DMS79 treated with DMSO at 0.1 percent for 48 hours (cell line): ENCODE data around the gene VPS13D.
A peak's percentile ranks its signal among the peaks of the same experiment; 100 is the strongest.

Source experiments
- DNase-seq: peaks from one replicate; lab custom pipeline; 2025; lab: John Stamatoyannopoulos, UW

The VPS13D gene

GRCh38 chr1:12433323-12434053 is 203.7 kb downstream of the VPS13D start:
- DNase-seq: no peak

- DNase-seq: no peak
Measured at GRCh38 chr1:12434174-12434573, 204.3 kb downstream of the VPS13D start.

GRCh38 chr1:12434686-12435085 is 204.9 kb downstream of the VPS13D start:
- DNase-seq: no peak

- no peak for DNase-seq
Measured at GRCh38 chr1:12435639-12436344, 206.0 kb downstream of the VPS13D start.

GRCh38 chr1:12436345-12436658 is 206.5 kb downstream of the VPS13D start:
- no peak for DNase-seq

- DNase-seq: no peak
Measured at GRCh38 chr1:12436817-12437599, 207.2 kb downstream of the VPS13D start.

GRCh38 chr1:12437629-12438028 is 207.8 kb downstream of the VPS13D start:
- DNase-seq: no peak

GRCh38 chr1:12438349-12438924 is 208.6 kb downstream of the VPS13D start:
- no peak for DNase-seq

GRCh38 chr1:12439073-12439472 is 209.2 kb downstream of the VPS13D start:
- no peak for DNase-seq

GRCh38 chr1:12441414-12442105 is 211.7 kb downstream of the VPS13D start:
- DNase-seq: no peak

GRCh38 chr1:12442217-12442616 is 212.4 kb downstream of the VPS13D start:
- no peak for DNase-seq

- no peak for DNase-seq
Measured at GRCh38 chr1:12443151-12443550, 213.3 kb downstream of the VPS13D start.

GRCh38 chr1:12444329-12444841 is 214.6 kb downstream of the VPS13D start:
- no peak for DNase-seq

GRCh38 chr1:12445257-12445656 is 215.4 kb downstream of the VPS13D start:
- DNase-seq: no peak

- no peak for DNase-seq
Measured at GRCh38 chr1:12446593-12446992, 216.8 kb downstream of the VPS13D start.

- DNase-seq: no peak
Measured at GRCh38 chr1:12447307-12447706, 217.5 kb downstream of the VPS13D start.

GRCh38 chr1:12447849-12448312 is 218.1 kb downstream of the VPS13D start:
- no peak for DNase-seq

- no peak for DNase-seq
Measured at GRCh38 chr1:12448746-12449177, 218.9 kb downstream of the VPS13D start.

- DNase-seq: no peak
Measured at GRCh38 chr1:12450090-12450755, 220.4 kb downstream of the VPS13D start.

- peak; percentile 45 for DNase-seq
Measured at GRCh38 chr1:12450756-12451559, 221.1 kb downstream of the VPS13D start.
